ENCODE measurements around the gene ACOT9. TPM values are rescaled to one million over a fixed set of nuclear protein-coding genes. Genes with fewer than 3 reads are reported as not detected.
A peak's percentile ranks its signal among the peaks of the same experiment; 100 is the strongest.

ACOT9 gene
- total and polyA plus RNA-seq, 12 donors = 44.8 to 79.7 (median 67.9) TPM

DNA sequence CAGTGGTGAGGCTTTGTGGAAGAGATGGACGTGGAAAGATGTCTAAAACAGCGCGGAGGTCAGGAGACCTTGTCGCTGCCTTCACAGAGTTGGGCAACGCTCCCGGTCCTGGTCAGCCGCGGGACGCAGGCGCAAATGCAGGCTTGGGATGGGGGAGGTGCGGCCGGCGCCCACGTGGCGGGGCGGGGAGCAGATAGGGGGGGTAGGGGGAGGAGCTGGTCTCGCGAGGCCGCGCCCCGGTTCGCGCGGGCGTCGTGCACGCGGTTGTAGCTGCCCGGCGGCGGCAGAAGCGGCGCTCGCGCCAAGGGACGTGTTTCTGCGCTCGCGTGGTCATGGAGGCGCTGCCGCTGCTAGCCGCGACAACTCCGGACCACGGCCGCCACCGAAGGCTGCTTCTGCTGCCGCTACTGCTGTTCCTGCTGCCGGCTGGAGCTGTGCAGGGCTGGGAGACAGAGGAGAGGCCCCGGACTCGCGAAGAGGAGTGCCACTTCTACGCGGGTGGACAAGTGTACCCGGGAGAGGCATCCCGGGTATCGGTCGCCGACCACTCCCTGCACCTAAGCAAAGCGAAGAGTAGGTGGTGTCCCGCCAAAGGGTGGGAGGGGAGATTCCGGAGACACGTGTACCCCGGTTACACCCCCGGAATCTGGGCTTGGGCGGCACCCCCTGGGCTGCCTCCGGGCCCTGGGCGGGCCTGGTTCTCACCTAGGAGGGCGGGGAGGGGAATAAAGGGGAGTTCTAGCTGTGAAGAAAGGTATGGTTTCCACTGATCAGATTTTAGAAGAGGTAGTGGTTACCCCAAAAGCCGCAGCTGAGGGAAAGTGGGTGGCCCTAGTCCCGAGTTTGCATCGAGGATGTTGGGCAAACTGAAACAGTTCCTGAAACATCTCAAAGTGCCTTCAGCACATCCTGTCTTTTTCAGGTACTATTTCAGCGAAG, 75.6 kb downstream of the ACOT9 start, which contains the start of gene PRDX4:
PRDX4 (plus strand) TSS at position 255 of the 939 bp plus-strand sequence; CDS start at position 333, 78 bp downstream.
- Histone ChIP-seq H3K9me3 (no peaks in the 10 kb centered on the region), H3K4me3 (peak within 1 kb of the TSS; percentile 55 to 83 (median 68)), H3K36me3 (peaks cover 0 to 14% (median 0%) of the 10 kb centered on the region in 9 donors), H3K4me1 (peaks cover 0 to 19% (median 5%) of the 10 kb centered on the region in 9 donors), H3K27ac (peak within 1 kb of the TSS; percentile 58 to 88 (median 78)), H3K27me3 (peaks cover 0 to 9% (median 0%) of the 10 kb centered on the region in 7 donors)
- DNase-seq = peak; percentile 89 to 90
- WGBS, 2 donors = 0 to 1% methylated on average over 37 to 73 of the region's 73 CpGs
- peak; percentile 98 to 100 (median 99) for ATAC-seq
- intact Hi-C loops (cut with DNase I) = no loop called here
- TF ChIP-seq, protein P1, sequence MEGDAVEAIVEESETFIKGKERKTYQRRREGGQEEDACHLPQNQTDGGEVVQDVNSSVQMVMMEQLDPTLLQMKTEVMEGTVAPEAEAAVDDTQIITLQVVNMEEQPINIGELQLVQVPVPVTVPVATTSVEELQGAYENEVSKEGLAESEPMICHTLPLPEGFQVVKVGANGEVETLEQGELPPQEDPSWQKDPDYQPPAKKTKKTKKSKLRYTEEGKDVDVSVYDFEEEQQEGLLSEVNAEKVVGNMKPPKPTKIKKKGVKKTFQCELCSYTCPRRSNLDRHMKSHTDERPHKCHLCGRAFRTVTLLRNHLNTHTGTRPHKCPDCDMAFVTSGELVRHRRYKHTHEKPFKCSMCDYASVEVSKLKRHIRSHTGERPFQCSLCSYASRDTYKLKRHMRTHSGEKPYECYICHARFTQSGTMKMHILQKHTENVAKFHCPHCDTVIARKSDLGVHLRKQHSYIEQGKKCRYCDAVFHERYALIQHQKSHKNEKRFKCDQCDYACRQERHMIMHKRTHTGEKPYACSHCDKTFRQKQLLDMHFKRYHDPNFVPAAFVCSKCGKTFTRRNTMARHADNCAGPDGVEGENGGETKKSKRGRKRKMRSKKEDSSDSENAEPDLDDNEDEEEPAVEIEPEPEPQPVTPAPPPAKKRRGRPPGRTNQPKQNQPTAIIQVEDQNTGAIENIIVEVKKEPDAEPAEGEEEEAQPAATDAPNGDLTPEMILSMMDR (IDR thresholded peaks at IDR 0.05) = peak in 2 of 9 donors; percentile 9 to 12

DNA sequence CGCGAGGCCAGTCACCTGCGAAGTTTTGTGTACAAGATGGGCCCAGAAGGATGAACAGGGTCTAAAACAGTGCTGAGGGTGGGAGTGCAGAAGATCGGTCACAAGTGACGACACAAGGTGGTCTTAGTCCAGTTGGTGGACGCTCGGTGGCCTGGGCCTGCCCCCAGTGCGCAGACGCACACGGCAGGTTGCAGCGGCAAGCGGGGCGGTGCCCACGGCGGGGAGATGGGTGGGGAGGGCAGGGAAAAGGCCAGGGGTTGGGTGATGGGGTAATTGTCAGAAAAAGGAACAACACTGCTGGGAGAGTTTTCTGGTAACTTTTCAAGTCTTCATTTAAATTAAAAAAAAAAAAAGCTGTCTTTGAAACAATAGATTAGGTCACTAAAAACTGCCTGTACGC, 76.8 kb downstream of the ACOT9 start:
- Histone ChIP-seq H3K27ac (peak overlapping the region in 5 of 10 donors; percentile 60 to 88 (median 80)), H3K4me3 (no peak overlapping the region), H3K27me3 (peaks cover 0 to 9% (median 0%) of the 10 kb centered on the region in 7 donors), H3K36me3 (peaks cover 0 to 2% (median 0%) of the 10 kb centered on the region in 9 donors), H3K9me3 (no peaks in the 10 kb centered on the region), H3K4me1 (peaks cover 0 to 19% (median 5%) of the 10 kb centered on the region in 9 donors)
- 92 to 96% methylated on average over 16 of the region's 16 CpGs for WGBS, 2 donors
- ATAC-seq (no peak), DNase-seq (peak in 1 of 2 donors; percentile 15)
- intact Hi-C loops (cut with DNase I) = no loop called here
- TF ChIP-seq, protein P1 (IDR thresholded peaks at IDR 0.05) = no peak

DNA sequence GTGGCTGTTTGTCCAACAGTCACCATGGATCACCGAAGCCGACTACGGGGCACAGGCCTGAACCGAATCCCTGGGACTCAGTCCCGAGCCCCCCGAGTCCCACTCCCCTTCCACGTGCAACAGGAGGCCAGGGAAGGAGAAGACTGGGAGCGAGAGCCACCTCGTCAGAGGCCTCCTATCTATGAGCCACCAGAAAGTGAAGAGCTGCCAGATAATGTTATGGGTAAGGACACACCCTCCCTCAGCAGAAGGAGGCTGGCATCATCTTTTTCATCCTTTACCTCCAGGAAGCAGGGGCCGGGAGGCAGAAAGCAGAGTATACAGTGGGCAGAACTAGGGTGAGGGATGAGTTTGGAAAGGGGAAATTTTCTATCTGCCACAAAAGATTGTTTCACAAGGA, 78.6 kb downstream of the ACOT9 start:
- WGBS, 2 donors = 96 to 98% methylated on average over 7 to 10 of the region's 10 CpGs

DNA sequence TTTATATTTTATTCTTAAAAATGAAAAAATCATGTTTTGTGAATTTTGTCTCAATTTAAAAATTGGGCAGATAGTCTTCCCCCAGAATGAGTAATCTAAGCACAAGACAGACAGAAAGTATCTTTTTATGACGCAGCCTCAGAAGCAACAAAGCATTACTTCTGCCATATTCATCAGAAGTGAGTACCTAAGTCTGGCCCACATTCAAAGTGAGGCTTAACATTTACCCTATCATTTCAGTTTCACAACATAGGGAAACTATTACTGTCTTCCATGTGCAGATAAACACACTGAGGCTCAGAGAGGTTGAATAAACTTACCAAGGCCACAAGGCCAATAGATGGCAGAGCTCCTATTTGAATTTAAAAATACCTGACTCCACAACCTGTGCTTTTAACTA, 80.2 kb downstream of the ACOT9 start:
- H3K9me3 ChIP-seq = no peaks in the 10 kb centered on the region
- peaks cover 0 to 7% (median 0%) of the 10 kb centered on the region in 7 donors for H3K27me3 ChIP-seq
- H3K36me3 ChIP-seq = no peaks in the 10 kb centered on the region
- DNase-seq = no peak
- WGBS, 2 donors = 89 to 93% methylated on average over 1 of the region's 1 CpG
- TF ChIP-seq, protein P1 (IDR thresholded peaks at IDR 0.05) = no peak
- H3K4me1 ChIP-seq = peaks cover 0 to 8% (median 5%) of the 10 kb centered on the region in 9 donors
- H3K27ac ChIP-seq = no peak overlapping the region
- intact Hi-C loops (cut with DNase I) = no loop called here
- H3K4me3 ChIP-seq = no peak overlapping the region
- no peak for ATAC-seq

More for the DNA sequence above, 78.6 kb downstream of the ACOT9 start:
- no peak for DNase-seq
- Histone ChIP-seq H3K27me3 (peaks cover 0 to 9% (median 0%) of the 10 kb centered on the region in 7 donors), H3K4me3 (no peak overlapping the region), H3K4me1 (peaks cover 0 to 18% (median 5%) of the 10 kb centered on the region in 9 donors), H3K27ac (no peak overlapping the region), H3K36me3 (no peaks in the 10 kb centered on the region), H3K9me3 (no peaks in the 10 kb centered on the region)
- TF ChIP-seq, protein P1 (IDR thresholded peaks at IDR 0.05) = no peak
- intact Hi-C loops (cut with DNase I) = no loop called here
- ATAC-seq = no peak
